ENCODE results near the gene UFSP2.
"Not testable (repeated sequence)": the region's sequence is repeated elsewhere in the genome, so short reads cannot be mapped to it uniquely, and the experiment has no call there.

UFSP2 gene

GRCh38 chr4:185384061-185384460 lies 41.7 kb downstream of the UFSP2 start:
- DNase-seq (ENCODE audit: low read depth in 2 of 2): no peak

- DNase-seq (ENCODE audit: low read depth in 2 of 2): no peak
Measured at GRCh38 chr4:185383451-185383850, 42.3 kb downstream of the UFSP2 start.

DNA sequence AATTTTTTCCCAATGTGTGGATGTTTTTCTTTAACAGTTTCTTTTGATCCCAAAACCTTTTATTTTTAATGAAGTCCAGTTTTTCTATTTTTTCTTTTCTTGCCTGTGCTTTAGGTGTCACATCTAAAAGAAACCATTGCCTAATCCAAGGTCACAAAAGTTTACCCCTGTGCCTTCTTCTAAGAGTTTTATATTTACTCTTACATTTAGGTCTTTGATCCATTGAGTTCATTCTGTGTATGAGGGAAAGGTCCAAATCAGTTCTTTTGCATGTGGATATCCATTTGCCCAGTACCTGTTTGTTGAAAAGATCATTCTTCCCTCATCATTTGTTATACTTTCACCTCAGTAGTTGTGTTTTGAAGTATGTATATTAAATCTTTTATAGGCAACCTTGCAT lies 43.0 kb downstream of the UFSP2 start:
- DNase-seq (ENCODE audit: low read depth in 2 of 2): no peak

- no peak for DNase-seq (ENCODE audit: low read depth in 2 of 2)
Measured at GRCh38 chr4:185381288-185382196, 44.2 kb downstream of the UFSP2 start.

DNA sequence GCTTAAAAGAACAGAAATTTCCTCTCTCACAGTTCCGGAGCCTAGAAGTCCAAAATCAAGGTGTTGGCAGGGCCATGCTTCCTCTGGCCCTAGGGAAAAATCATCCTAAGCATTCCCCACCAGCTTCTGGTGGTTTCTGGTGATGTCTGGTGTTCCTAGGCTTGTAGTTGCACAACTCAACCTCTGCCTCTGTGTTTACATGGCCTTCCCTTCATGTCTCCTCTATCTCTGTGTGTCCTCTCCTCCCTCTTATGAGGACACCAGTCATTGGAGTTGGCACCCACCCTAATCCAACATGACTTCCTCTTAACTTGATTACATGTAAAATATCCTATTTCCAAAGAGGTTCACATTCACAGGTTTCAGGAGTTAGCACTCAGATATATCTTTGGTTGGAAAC lies 45.4 kb downstream of the UFSP2 start:
- no peak for DNase-seq (ENCODE audit: low read depth in 2 of 2)

DNA sequence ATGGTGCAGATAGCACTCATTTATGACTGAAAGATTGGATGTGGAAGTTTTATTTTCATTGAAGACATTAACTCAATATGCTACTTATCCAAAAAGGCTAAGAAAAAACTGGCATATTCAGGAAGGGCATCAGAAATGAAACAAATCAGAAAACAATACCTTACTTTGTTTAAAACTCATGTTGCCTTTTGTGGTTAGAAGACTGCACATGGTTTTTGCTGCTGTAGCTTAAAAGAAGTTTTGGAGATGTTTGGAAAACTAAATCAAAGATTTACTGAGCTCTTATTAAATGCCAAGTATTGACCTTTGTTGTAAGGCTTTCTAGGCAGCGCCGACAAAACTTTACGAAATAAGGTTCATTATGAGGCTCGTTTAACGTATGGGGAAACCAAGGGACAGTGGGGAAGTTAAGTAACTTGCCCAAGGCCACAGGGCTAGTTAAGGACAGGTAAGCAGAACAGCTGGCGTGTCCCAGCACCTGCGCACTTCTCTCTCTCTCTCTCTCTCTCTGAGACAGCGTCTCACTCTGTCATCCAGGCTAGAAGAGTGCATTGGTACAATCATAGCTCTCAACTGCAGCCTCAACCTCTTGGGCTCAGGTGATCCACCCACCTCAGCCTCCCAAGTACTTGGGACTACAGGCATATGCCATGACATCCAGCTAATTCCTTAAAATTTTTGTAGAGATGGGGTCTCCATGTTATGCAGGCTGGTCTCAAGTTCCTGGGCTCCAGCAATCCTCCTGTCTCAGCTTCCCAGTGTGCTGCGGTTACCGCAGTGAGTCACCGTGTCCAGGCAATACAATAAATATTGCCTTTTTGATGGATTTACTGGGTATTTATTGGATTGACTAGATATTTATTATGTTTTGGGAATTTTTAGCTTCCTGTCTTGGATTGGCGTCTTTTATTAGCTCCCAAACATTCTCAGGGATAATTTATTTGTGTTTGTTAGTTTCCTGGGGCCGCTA lies 46.2 kb downstream of the UFSP2 start:
- no peak for DNase-seq (ENCODE audit: low read depth in 2 of 2)

GRCh38 chr4:185378264-185378663 lies 47.5 kb downstream of the UFSP2 start:
- no peak for DNase-seq (ENCODE audit: low read depth in 2 of 2)

DNA sequence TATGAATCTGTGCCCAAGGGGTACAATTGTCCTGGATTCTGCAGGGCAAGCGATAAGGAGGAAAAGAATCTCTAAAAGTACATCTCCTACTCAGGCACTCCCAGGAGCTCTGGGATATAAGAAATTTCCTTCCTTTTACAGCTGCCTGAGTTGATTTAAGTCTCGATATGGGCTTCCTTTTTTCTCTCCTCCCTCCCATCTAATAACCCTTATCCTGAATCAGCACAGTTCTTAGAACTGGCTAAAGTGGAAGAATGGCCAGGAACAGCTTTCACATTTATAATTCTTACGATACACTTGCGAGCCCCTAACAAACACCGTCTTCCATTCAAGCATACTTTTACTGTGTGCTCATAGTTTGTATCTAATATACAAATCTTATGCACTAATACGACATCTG lies 51.2 kb downstream of the UFSP2 start:
- DNase-seq (ENCODE audit: low read depth in 2 of 2): no peak

- no peak for DNase-seq (ENCODE audit: low read depth in 2 of 2)
Measured at GRCh38 chr4:185374027-185374426, 51.7 kb downstream of the UFSP2 start.

DNA sequence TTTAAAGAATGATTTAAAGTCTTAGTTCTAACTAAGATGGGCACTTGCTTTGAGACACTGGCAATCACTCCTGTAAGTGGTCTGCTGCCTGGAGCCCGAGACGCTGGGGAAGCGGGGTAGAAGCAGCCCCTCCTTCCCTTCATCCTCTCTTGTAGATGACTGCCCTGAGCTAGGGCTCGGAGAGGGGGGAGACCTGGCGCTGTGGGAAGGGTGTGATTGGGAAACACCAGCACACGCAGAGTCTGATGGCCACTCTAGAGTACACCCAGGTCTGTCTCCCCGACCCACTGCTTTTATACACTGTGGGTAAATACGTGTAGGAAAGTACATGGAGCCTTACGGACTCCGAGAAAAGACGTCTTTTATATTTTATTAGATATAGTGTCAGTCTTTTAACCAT lies 54.1 kb downstream of the UFSP2 start:
- DNase-seq (ENCODE audit: low read depth in 2 of 2): no peak

DNA sequence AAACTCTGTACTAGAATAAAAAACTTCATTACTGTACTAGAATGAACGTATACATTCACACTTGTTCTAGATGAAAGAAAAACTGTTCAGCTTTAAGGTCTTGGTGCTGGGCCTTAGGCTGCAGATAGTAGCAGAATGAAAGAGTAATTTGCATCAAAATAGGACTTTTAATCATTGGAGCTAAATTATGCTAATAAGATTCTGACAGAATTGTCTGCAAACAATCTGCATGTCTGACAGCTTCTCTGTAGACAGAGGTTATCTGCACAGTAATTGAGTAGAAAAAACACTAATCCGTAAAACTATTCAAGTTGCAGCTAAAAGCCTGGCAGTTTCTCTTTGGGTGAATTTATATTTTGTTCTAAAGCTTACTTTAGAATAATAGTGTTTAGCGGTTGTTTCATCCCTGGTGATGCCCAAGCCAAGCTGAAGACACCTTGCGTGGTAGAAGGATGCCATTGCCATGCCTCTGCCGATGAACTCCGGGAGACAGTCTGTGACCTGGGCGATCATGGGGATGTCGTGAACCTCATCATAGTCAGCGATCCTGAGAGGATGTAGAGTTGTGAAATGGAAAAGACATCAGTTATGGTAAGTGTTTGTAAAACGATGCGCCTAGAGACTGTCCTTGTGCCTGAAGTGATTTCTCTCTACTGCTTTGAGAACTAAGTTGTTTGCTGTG lies 55.4 kb downstream of the UFSP2 start:
- DNase-seq (ENCODE audit: low read depth in 2 of 2): no peak

- no peak for DNase-seq (ENCODE audit: low read depth in 2 of 2)
Measured at GRCh38 chr4:185369731-185370130, 56.0 kb downstream of the UFSP2 start.

GRCh38 chr4:185364886-185365285 lies 60.9 kb downstream of the UFSP2 start:
- no peak for DNase-seq (ENCODE audit: low read depth in 2 of 2)

DNA sequence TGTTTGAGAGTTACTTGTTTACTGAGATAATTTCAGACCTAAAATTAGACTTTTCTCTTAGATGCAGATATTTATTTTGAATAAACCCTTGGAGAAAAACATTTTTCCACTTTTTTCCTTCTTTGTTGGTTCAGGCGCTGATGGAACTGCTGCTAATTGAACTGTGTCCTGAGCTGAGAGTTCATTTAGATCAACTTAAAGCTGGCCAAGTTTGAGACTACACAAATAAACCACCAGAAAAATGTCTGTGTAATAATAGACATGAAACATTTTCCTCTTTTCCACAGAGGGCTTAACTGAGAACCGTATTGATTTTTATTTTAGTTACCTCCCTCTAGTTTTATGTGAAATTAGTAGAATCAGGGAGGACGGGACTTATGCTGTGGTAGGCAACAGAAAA lies 62.5 kb downstream of the UFSP2 start:
- no peak for DNase-seq (ENCODE audit: low read depth in 2 of 2)

GRCh38 chr4:185362570-185362969 lies 63.2 kb downstream of the UFSP2 start:
- not testable (repeated sequence) for DNase-seq (ENCODE audit: low read depth in 2 of 2)

DNA sequence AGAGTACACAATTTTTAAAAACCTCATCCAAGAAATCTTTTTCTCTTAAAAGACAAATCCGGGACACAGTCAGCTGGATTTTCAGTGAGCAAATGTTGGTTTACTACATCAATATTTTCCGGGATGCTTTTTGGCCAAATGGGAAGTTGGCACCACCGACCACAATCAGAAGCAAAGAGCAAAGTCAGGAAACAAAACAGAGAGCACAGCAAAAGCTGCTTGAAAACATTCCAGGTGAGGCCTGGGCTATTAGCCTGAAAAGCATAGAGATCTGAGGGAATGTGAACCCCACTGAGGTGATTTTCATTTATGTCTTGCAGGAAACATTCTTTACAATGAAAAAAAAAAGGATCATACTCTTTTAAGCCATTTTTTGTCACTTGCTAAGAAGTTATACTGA lies 63.9 kb downstream of the UFSP2 start:
- DNase-seq (ENCODE audit: low read depth in 2 of 2): no peak

GRCh38 chr4:185359767-185360446 lies 65.9 kb downstream of the UFSP2 start:
- DNase-seq (ENCODE audit: low read depth in 2 of 2): no peak

- no peak for DNase-seq (ENCODE audit: low read depth in 2 of 2)
Measured at GRCh38 chr4:185358959-185359358, 66.8 kb downstream of the UFSP2 start.

GRCh38 chr4:185358514-185358913 lies 67.2 kb downstream of the UFSP2 start:
- DNase-seq (ENCODE audit: low read depth in 2 of 2): no peak

DNA sequence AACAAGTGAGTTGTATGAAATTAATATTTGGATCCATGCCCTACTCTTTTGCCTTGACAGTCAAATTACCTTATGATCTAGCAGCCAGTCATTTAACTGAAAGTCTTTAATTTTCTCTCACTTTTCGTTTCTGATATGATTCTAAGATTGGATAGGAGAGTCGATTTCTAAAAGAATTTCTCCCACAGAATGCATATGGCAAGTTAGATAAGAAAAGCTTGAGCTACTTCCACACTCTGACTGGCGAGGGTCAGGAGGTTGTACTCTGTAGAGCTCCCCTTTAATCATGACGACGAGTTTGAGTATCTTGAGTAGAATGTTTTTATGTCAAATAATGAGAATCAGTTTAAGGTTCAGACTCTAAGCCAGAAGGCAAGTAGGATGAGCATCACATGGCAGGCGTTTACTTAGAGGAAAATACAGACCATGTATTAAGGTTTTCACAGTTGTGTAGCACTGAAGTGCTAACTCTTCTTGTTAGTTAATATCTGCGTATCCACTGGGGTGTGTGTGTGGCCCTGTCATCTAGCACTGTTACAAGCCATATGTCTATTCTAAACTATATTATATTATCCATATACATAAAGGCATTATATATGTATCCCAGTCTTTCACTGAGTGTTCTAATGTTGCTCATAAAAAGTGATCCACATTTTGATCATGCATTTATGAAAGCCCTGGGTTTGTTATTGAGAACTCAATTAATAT lies 67.9 kb downstream of the UFSP2 start:
- no peak for DNase-seq (ENCODE audit: low read depth in 2 of 2)

DNA sequence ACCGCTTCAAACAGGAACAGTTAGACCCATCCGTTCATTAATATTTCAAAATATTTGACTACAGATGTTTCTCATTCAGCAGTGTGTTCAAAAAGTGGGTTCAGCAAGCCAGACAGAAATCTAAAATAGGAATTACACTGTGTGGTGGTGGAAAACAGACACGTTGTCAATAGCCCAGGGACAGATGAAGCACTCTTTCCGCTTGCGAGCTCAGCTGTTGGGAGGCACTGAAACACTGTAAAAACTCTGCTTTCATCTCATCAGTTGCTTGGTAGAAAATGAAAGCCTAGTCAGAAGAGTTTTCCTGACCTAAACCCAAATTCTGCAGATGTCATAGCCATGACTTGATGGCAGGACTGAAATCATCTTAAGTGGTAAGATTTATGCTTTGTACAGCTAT lies 68.6 kb downstream of the UFSP2 start:
- no peak for DNase-seq (ENCODE audit: low read depth in 2 of 2)
